HepG2 (cell line): ENCODE results near the gene PRDX6. TPM values are rescaled to one million over a fixed set of nuclear protein-coding genes. Genes with fewer than 3 reads are reported as not detected.
"Not testable (repeated sequence)": the region's sequence is repeated elsewhere in the genome, so short reads cannot be mapped to it uniquely, and the experiment has no call there.

Source experiments
- BRD4 ChIP-seq: sonication (generic); formaldehyde crosslinking; IDR thresholded peaks from 2 replicates; pipeline ENCODE4 v1.4.0; 2020; ENCODE audit warnings: missing genetic modification reagents
- FOXA1 ChIP-seq, 2 experiments: fragments of 450-650 bp in 1 of 2; sonication (generic) in 1 of 2; formaldehyde crosslinking in 1 of 2; IDR thresholded peaks; 2 replicates each; pipeline versions ENCODE4 v1.4.0 to v1.6.1; 2016 to 2020; ENCODE audit warnings: missing genetic modification reagents in 1 of 2
- HMG20B ChIP-seq: conservative IDR thresholded peaks from 2 replicates; pipeline ENCODE4 v1.6.1; 2016; ENCODE audit warnings: missing genetic modification reagents, missing compliant biosample characterization
- HOXA5 ChIP-seq: sonication (generic); formaldehyde crosslinking; IDR thresholded peaks from 2 replicates; pipeline ENCODE4 v1.4.0; 2020; ENCODE audit warnings: missing genetic modification reagents
- KLF6 ChIP-seq: IDR thresholded peaks from 2 replicates; pipeline ENCODE4 v1.8.0; 2016; ENCODE audit warnings: missing biosample characterization, missing genetic modification reagents
- PITX1 ChIP-seq: sonication (generic); formaldehyde crosslinking; IDR thresholded peaks from 2 replicates; pipeline ENCODE4 v1.5.1; 2020; ENCODE audit warnings: mild to moderate bottlenecking, missing genetic modification reagents
- SOX13 ChIP-seq, 3 experiments: fragments of 450-650 bp in 1 of 3; sonication (generic) in 1 of 3; formaldehyde crosslinking in 1 of 3; IDR thresholded peaks in 2 of 3; conservative IDR thresholded peaks in 1 of 3; 2 replicates each; pipeline versions ENCODE4 v1.5.0 to v1.6.1; 2016 to 2020; ENCODE audit warnings: antibody characterized with exemption in 1 of 3, mild to moderate bottlenecking in 1 of 3, missing compliant biosample characterization in 1 of 3, missing genetic modification reagents in 1 of 3, moderate library complexity in 1 of 3
- TCF12 ChIP-seq, 2 experiments: fragments of 450-650 bp in 1 of 2; sonication (generic) in 1 of 2; formaldehyde crosslinking in 1 of 2; IDR thresholded peaks; 2 replicates each; pipeline versions ENCODE4 v1.6.1 to v1.8.0; 2017 to 2022; ENCODE audit warnings: antibody characterized with exemption in 1 of 2, mild to moderate bottlenecking in 1 of 2, missing genetic modification reagents in 1 of 2, moderate library complexity in 1 of 2
- TGIF2 ChIP-seq: IDR thresholded peaks from 2 replicates; pipeline ENCODE4 v1.6.1; 2016; ENCODE audit warnings: control low read depth, missing compliant biosample characterization
- THAP9 ChIP-seq: sonication (generic); formaldehyde crosslinking; IDR thresholded peaks from 2 replicates; pipeline ENCODE4; 2020; ENCODE audit warnings: missing genetic modification reagents, mild to moderate bottlenecking, borderline replicate concordance
- TP53 ChIP-seq: sonication (generic); formaldehyde crosslinking; conservative IDR thresholded peaks from 2 replicates; pipeline ENCODE4 v1.4.0; 2020; ENCODE audit warnings: missing genetic modification reagents
- ZNF263 ChIP-seq: sonication (generic); formaldehyde crosslinking; IDR thresholded peaks from 2 replicates; pipeline ENCODE4 v1.4.0; 2020; ENCODE audit warnings: missing genetic modification reagents
- ZNF501 ChIP-seq: sonication (generic); formaldehyde crosslinking; IDR thresholded peaks from 2 replicates; pipeline ENCODE4 v1.5.1; 2020; ENCODE audit warnings: mild to moderate bottlenecking, moderate library complexity, missing genetic modification reagents
- ZNF792 ChIP-seq: IDR thresholded peaks from 2 replicates; pipeline ENCODE4 v1.6.1; 2016
- polyA plus RNA-seq, 8 experiments: library from polyadenylated mRNA; depleted of rRNA in 3 of 8; stranded (reverse) in 7 of 8; unstranded in 1 of 8; fragments of >200 nt; fragmentation: Illumina TruSeq in 4 of 8; extraction: Trizol in 4 of 8; gene quantifications; 2 replicates each; pipeline versions ENCODE4 v1.2.1 to v1.2.3, GENCODE V29; 2011 to 2016; ENCODE audit warnings: low read depth in 4 of 8, missing spikeins in 1 of 8, mixed read lengths in 1 of 8; ENCODE audit not compliant: insufficient read depth in 1 of 8
- total RNA-seq, 5 experiments: library from RNA; depleted of rRNA; stranded (reverse); fragments of >200 nt; fragmentation: Illumina TruSeq; extraction: Trizol; gene quantifications; 2 replicates each; pipeline ENCODE4 v1.2.3, GENCODE V29; 2016; ENCODE audit warnings: low read depth in 1 of 5
- TF ChIP-seq, protein P1 (sequence below): sonication (generic); formaldehyde crosslinking; IDR thresholded peaks from 2 replicates; pipeline ENCODE4 v1.4.0; 2020; ENCODE audit warnings: missing genetic modification reagents
- TF ChIP-seq, protein P2 (sequence below): IDR thresholded peaks from 2 replicates; pipeline ENCODE4 v1.6.1; 2016; ENCODE audit warnings: low read depth, control low read depth
- TF ChIP-seq, protein P3 (sequence below): sonication (generic); formaldehyde crosslinking; IDR thresholded peaks from 2 replicates; pipeline ENCODE4 v1.4.0; 2020; ENCODE audit warnings: missing genetic modification reagents

Gene PRDX6
- total and polyA plus RNA-seq, 2 of the 13 experiments (the other 11 are each of a cell fraction or from before 2014, with no cell fraction given), result 224 to 309 TPM

DNA sequence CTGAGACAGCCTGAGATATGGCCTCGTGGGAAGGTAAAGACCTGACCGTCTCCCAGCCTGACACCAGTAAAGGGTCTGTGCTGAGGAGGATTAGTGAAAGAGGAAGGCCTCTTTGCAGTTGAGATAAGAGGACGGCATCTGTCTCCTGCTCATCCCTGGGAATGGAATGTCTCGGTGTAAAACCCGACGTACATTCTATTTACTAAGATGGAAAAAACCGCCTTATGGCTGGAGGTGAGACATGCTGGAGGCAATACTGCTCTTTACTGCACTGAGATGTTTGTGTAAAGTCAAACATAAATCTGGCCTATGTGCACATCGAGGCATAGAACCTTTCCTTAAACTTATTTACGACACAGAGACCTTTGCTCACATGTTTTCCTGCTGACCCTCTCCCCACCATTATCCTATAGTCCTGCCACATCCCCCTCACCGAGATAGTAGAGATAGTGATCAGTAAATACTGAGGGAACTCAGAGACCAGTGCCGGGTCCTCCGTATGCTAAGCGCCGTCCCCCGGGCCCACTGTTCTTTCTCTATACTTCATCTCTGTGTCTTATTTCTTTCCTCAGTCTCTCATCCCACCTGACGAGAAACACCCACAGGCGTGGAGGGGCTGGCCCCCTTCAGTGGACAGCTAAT lies 2.2 kb upstream of the PRDX6 start (continued):
- TF ChIP-seq THAP9 (CRISPR knock-in tag) (peak; percentile 58; the same call in 1 of the 2 replicates), BRD4 (CRISPR knock-in tag) (peak; percentile 9; the same call in 1 of the 2 replicates), ZNF263 (0 out of 2 replicates have a peak, but pooled peaks have one; percentile 27), ZNF501 (CRISPR knock-in tag) (peak; percentile 54; the same call in 1 of the 2 replicates), HMG20B (0 out of 2 replicates have a peak, but pooled peaks have one; percentile 28), SOX13 (CRISPR knock-in tag; conservative IDR thresholded peaks at IDR 0.05 in 1 of 2, IDR thresholded peaks at IDR 0.05 in 1 of 2) (peak in 1 of 2 experiments; percentile 50; a peak in 1 of 4 replicates), ZNF792 (CRISPR knock-in tag) (peak; percentile 79), FOXA1 (CRISPR knock-in tag; IDR thresholded peaks at IDR 0.05) (0 out of 2 replicates have a peak, but pooled peaks have one; percentile 43), HOXA5 (CRISPR knock-in tag) (0 out of 2 replicates have a peak, but pooled peaks have one; percentile 11), KLF6 (CRISPR knock-in tag) (peak; percentile 8; the same call in 1 of the 2 replicates), TP53 (CRISPR knock-in tag) (0 out of 2 replicates have a peak, but pooled peaks have one; percentile 13), TGIF2 (CRISPR knock-in tag) (0 out of 2 replicates have a peak, but pooled peaks have one; percentile 17), TCF12 (CRISPR knock-in tag; IDR thresholded peaks at IDR 0.05) (peak; percentile 82; the same call in 1 of the 2 replicates), PITX1 (CRISPR knock-in tag) (peak; percentile 16; the same call in 1 of the 2 replicates)
- TF ChIP-seq, protein P1, sequence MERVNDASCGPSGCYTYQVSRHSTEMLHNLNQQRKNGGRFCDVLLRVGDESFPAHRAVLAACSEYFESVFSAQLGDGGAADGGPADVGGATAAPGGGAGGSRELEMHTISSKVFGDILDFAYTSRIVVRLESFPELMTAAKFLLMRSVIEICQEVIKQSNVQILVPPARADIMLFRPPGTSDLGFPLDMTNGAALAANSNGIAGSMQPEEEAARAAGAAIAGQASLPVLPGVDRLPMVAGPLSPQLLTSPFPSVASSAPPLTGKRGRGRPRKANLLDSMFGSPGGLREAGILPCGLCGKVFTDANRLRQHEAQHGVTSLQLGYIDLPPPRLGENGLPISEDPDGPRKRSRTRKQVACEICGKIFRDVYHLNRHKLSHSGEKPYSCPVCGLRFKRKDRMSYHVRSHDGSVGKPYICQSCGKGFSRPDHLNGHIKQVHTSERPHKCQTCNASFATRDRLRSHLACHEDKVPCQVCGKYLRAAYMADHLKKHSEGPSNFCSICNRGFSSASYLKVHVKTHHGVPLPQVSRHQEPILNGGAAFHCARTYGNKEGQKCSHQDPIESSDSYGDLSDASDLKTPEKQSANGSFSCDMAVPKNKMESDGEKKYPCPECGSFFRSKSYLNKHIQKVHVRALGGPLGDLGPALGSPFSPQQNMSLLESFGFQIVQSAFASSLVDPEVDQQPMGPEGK, result 0 out of 2 replicates have a peak, but pooled peaks have one; percentile 20
- TF ChIP-seq, protein P2, sequence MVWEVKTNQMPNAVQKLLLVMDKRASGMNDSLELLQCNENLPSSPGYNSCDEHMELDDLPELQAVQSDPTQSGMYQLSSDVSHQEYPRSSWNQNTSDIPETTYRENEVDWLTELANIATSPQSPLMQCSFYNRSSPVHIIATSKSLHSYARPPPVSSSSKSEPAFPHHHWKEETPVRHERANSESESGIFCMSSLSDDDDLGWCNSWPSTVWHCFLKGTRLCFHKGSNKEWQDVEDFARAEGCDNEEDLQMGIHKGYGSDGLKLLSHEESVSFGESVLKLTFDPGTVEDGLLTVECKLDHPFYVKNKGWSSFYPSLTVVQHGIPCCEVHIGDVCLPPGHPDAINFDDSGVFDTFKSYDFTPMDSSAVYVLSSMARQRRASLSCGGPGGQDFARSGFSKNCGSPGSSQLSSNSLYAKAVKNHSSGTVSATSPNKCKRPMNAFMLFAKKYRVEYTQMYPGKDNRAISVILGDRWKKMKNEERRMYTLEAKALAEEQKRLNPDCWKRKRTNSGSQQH (CRISPR knock-in tag), result 0 out of 2 replicates have a peak, but pooled peaks have one; percentile 15
- TF ChIP-seq SOX13, FOXA1, TCF12 (IDR thresholded peaks at IDR 0.05): not testable (repeated sequence)
- TF ChIP-seq, protein P3, sequence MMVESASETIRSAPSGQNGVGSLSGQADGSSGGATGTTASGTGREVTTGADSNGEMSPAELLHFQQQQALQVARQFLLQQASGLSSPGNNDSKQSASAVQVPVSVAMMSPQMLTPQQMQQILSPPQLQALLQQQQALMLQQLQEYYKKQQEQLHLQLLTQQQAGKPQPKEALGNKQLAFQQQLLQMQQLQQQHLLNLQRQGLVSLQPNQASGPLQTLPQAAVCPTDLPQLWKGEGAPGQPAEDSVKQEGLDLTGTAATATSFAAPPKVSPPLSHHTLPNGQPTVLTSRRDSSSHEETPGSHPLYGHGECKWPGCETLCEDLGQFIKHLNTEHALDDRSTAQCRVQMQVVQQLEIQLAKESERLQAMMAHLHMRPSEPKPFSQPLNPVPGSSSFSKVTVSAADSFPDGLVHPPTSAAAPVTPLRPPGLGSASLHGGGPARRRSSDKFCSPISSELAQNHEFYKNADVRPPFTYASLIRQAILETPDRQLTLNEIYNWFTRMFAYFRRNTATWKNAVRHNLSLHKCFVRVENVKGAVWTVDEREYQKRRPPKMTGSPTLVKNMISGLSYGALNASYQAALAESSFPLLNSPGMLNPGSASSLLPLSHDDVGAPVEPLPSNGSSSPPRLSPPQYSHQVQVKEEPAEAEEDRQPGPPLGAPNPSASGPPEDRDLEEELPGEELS (CRISPR knock-in tag), result peak; percentile 68
